GM12878 (cell line): Measurements from ENCODE around the gene ANKRD17. TPM values are rescaled to one million over a fixed set of nuclear protein-coding genes. Genes with fewer than 3 reads are reported as not detected.

Experiments
- ATAC-seq: fragments of 200-7000 bp; cut with Tn5 transposase; 3 replicates; pipeline ENCODE4 v1.9.1; 2020; ENCODE audit warnings: mild to moderate bottlenecking, moderate library complexity
- BruUV-seq: library from RNA; stranded (reverse); fragments of 400-500 nt; replicated peaks from 2 replicates; lab custom pipeline; 2021; lab: Mats Ljungman, UMichigan
- CTCF ChIA-PET: fragments of 300-600 bp; sonication (Branson Sonifier 250); formaldehyde crosslinking; extraction: SDS; loops from one replicate; lab custom pipeline; 2021; ENCODE audit warnings: inconsistent platforms; lab: Yijun Ruan, JAX
- POLR2A ChIA-PET: fragments of 350-600 bp; formaldehyde crosslinking; extraction: SDS; loops from one replicate; lab custom pipeline; 2021; ENCODE audit warnings: inconsistent platforms; lab: Charles Lee
- RAD21 ChIA-PET: fragments of 300-600 bp; sonication (Branson Sonifier 250); formaldehyde crosslinking; loops from one replicate; lab custom pipeline; 2023; ENCODE audit warnings: antibody characterized with exemption; ENCODE audit not compliant: unreplicated experiment; lab: Charles Lee
- SMC1A ChIA-PET: fragments of 300-600 bp; sonication (Branson Sonifier 250); formaldehyde crosslinking; loops from one replicate; lab custom pipeline; 2023; ENCODE audit not compliant: unreplicated experiment, uncharacterized antibody; lab: Charles Lee
- DNase-seq: peaks from one replicate; pipeline ENCODE4 v3.0.0-alpha.2; 2011; ENCODE audit warnings: low read depth, low spot score
- FAIRE-seq: peaks from 3 replicates; lab custom pipeline; 2011; peaks lifted over from hg19 to GRCh38; lab: Jason Lieb, UNC
- H2AFZ ChIP-seq: 2 replicates; pipeline ENCODE4 v1.6.0; 2011; ENCODE audit warnings: low read depth, low read length, control low read depth; ENCODE audit not compliant: control insufficient read depth
- H3K27ac ChIP-seq: 2 replicates; pipeline ENCODE4 v1.5.1; 2011; ENCODE audit warnings: control low read depth; ENCODE audit not compliant: control insufficient read depth, insufficient read depth
- H3K27me3 ChIP-seq, 2 experiments: replicated peaks in 1 of 2; 2 replicates each; pipeline versions ENCODE4 v1.6.0 to v1.6.1; 2011; ENCODE audit warnings: low read length in 1 of 2; ENCODE audit not compliant: control insufficient read depth in 2 of 2, insufficient read depth in 2 of 2
- H3K36me3 ChIP-seq, 2 experiments: 2 replicates each; pipeline ENCODE4 v1.5.1; 2011; ENCODE audit warnings: low read length in 1 of 2; ENCODE audit not compliant: control insufficient read depth in 2 of 2, insufficient read depth in 2 of 2
- H3K4me1 ChIP-seq: 2 replicates; pipeline ENCODE4 v1.6.1; 2011; ENCODE audit warnings: mild to moderate bottlenecking, low read length, moderate library complexity, mixed read lengths; ENCODE audit not compliant: control insufficient read depth, insufficient read depth
- H3K4me2 ChIP-seq: 2 replicates; pipeline ENCODE4 v1.6.0; 2011; ENCODE audit warnings: control low read depth; ENCODE audit not compliant: control insufficient read depth, insufficient read depth
- H3K4me3 ChIP-seq: fragments of 200-600 bp; sonication (generic); 2 replicates; pipeline ENCODE4 v1.5.1; 2016
- H3K79me2 ChIP-seq: 2 replicates; pipeline ENCODE4 v1.6.0; 2011; ENCODE audit warnings: low read length; ENCODE audit not compliant: control insufficient read depth, insufficient read depth
- H3K9ac ChIP-seq: 2 replicates; pipeline ENCODE4 v1.8.0; 2011; ENCODE audit warnings: low read length, control low read depth, mixed read lengths; ENCODE audit not compliant: control insufficient read depth, insufficient read depth
- H3K9me3 ChIP-seq: replicated peaks from 3 replicates; pipeline ENCODE4 v1.5.1; 2011; ENCODE audit warnings: mild to moderate bottlenecking, low read length; ENCODE audit not compliant: control insufficient read depth, insufficient read depth
- H4K20me1 ChIP-seq: 2 replicates; pipeline ENCODE4 v1.6.0; 2011; ENCODE audit not compliant: control insufficient read depth, insufficient read depth
- CBX5 ChIP-seq: sonication (generic); IDR thresholded peaks from 2 replicates; pipeline ENCODE4 v1.6.1; 2016; ENCODE audit warnings: low read depth, moderate library complexity, mild to moderate bottlenecking, inconsistent platforms
- JUNB ChIP-seq: IDR thresholded peaks from 2 replicates; pipeline ENCODE4 v1.6.1; 2016; ENCODE audit warnings: antibody characterized with exemption, mild to moderate bottlenecking
- JUND ChIP-seq: IDR thresholded peaks from 2 replicates; pipeline ENCODE4 v1.6.1; 2012; ENCODE audit warnings: low read depth, mild to moderate bottlenecking, low read length, improper control_type of control experiment, moderate library complexity
- MTA3 ChIP-seq: IDR thresholded peaks from 2 replicates; pipeline ENCODE4 v1.6.1; 2012; ENCODE audit warnings: low read length, inconsistent platforms, borderline replicate concordance
- TBL1XR1 ChIP-seq: IDR thresholded peaks from 2 replicates; pipeline ENCODE4 v1.6.1; 2012; ENCODE audit warnings: low read depth, low read length, improper control_type of control experiment
- ZBTB11 ChIP-seq: fragments of 450-650 bp; formaldehyde crosslinking; IDR thresholded peaks from 2 replicates; pipeline ENCODE4 v1.5.0; 2022; ENCODE audit warnings: mild to moderate bottlenecking, missing genetic modification characterization
- ZSCAN29 ChIP-seq: fragments of 450-650 bp; IDR thresholded peaks from 2 replicates; pipeline ENCODE4 v1.6.1; 2017; ENCODE audit warnings: mild to moderate bottlenecking, moderate library complexity
- WGBS: methylation state at CpG from one replicate; pipeline ENCODE4 v1.1.6; 2016; ENCODE audit warnings: low lambda C conversion rate; ENCODE audit not compliant: insufficient replicate concordance, insufficient coverage; ENCODE audit errors: missing lambda C conversion rate; 5-methylcytosine and 5-hydroxymethylcytosine counted together
- in situ Hi-C: fragments of 300-500 bp; cut with MboI; formaldehyde crosslinking; loops from 9 replicates; pipeline ENCODE4 v1.14.3; 2018; ENCODE audit warnings: mixed read lengths
- intact Hi-C: fragments of 100-400 bp; cut with micrococcal nuclease; formaldehyde crosslinking; loops from one replicate; pipeline ENCODE4 v1.14.2; 2022; ENCODE audit not compliant: unreplicated experiment
- polyA plus RNA-seq, 11 experiments: library from polyadenylated mRNA; depleted of rRNA in 4 of 11; unstranded in 6 of 11; stranded (reverse) in 5 of 11; fragments of >200 nt; fragmentation: Nextera tagmentation in 4 of 11; fragmentation: Illumina TruSeq in 1 of 11; extraction: Ambion mirVana in 4 of 11; extraction: Trizol in 1 of 11; gene quantifications; 1 replicate in 1 of 11; 2 replicates in 10 of 11; pipeline versions ENCODE4 v1.2.1 to v1.2.3, GENCODE V29; 2011 to 2016; ENCODE audit warnings: inconsistent platforms in 2 of 11, missing spikeins in 2 of 11, low read depth in 1 of 11
- total RNA-seq, 4 experiments: library from RNA; depleted of rRNA in 3 of 4; stranded (reverse); fragments of >200 nt in 3 of 4; fragmentation: Illumina TruSeq in 1 of 4; extraction: Trizol in 1 of 4; gene quantifications; 2 replicates each; pipeline versions ENCODE4 v1.2.1 to v1.2.3, GENCODE V29; 2013 to 2021

The ANKRD17 gene
- total and polyA plus RNA-seq, 10 of the 15 experiments (the other 5 are each of a cell fraction or from before 2014, with no cell fraction given), result 11.7 to 46.5 (median 32.6) TPM

DNA sequence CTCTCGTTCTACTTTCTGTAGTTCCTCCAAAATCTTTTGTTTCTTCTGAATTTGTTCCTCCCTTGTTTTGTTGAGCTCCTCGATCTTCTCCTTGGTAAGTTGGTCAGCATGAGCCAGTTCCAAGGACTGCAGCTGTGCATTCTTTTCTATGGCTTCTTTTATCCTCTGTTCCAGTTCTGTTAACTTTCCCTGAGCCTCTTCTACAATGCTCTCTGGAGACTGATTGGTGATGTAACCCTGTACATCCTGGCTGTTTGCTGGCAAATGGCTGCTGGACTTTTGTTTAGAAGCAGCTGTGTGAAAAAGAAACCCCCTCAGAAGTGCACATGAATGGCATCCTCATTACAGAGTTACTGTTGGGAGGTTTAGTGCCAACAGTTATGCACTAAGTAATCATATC is 118.6 kb downstream of the ANKRD17 start:
- SMC1A ChIA-PET, result interaction anchor here (1.7 to 2.0 kb wide), 2 partner anchors 9 to 117 kb away, joined by 4 to 7 read pairs; no protein-coding TSS in a partner anchor
- Histone ChIP-seq H3K9ac (no peak overlapping the region), H3K4me3 (no peak overlapping the region), H3K27me3 (no peaks in the 10 kb centered on the region), H3K36me3 (peaks cover 6 to 34% of the 10 kb centered on the region in 2 experiments), H3K79me2 (no peaks in the 10 kb centered on the region), H2AFZ (no peak overlapping the region), H3K9me3 (no peaks in the 10 kb centered on the region), H4K20me1 (no peaks in the 10 kb centered on the region), H3K27ac (no peak overlapping the region), H3K4me2 (no peak overlapping the region), H3K4me1 (no peaks in the 10 kb centered on the region)
- WGBS, result 95% methylated on average over 2 of the region's 2 CpGs
- DNase-seq (no peak), FAIRE-seq (no peak), ATAC-seq (no peak)
- intact Hi-C loops, result loop anchor here (5.0 kb wide), 1 partner anchor 117 kb away; the partner anchor contains the start of gene ANKRD17
- in situ Hi-C loops, result no loop called here
- POLR2A ChIA-PET, result interaction anchor here (0.6 to 0.8 kb wide), 2 partner anchors 74 to 101 kb away, joined by 3 to 6 read pairs; no protein-coding TSS in a partner anchor
- BruUV-seq, result no TSS peak
- RAD21 ChIA-PET, result interaction anchor here (1.5 kb wide), 1 partner anchor 119 kb away, joined by 3 read pairs; the partner anchor contains the start of gene ANKRD17
- CTCF ChIA-PET, result interaction anchor here (1.0 to 1.3 kb wide), 4 partner anchors 8 to 115 kb away, joined by 3 to 6 read pairs (median 4); no protein-coding TSS in a partner anchor
- TF ChIP-seq JUNB, result no peak
- TF ChIP-seq CBX5, result no peak
- no peak for TF ChIP-seq ZBTB11 (CRISPR knock-in tag)
- TF ChIP-seq MTA3, result no peak
- TF ChIP-seq ZSCAN29, result no peak
- no peak for TF ChIP-seq TBL1XR1
- no peak for TF ChIP-seq JUND
